Measurements from ENCODE around the gene OR51F2.
"Not testable (repeated sequence)": the region's sequence is repeated elsewhere in the genome, so short reads cannot be mapped to it uniquely, and the experiment has no call there.

DNA sequence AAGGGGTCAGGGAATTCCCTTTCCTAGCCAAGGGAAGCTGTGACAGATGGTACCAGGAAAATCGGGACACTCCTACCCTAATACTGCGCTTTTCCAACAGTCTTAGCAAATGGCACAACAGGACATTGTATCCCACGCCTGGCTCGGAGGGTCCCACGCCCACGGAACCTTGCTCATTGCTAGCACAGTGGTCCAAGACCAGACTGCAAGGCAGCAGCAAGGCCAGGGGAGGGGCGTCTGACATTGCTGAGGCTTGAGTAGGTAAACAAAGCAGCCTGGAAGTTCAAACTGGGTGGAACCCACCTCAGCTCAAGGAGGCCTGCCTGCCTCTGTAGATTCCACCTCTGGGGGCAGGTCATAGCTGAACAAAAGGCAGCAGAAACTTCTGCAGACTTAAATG lies 33.2 kb downstream of the OR51F2 start:
- TF ChIP-seq POLR2A, CTCF (IDR thresholded peaks at IDR 0.05): not testable (repeated sequence)

Data from esophagus squamous epithelium (tissue), 4 donors.